Calu3 (cell line): ENCODE measurements around the gene OGDH. TPM values are rescaled to one million over a fixed set of nuclear protein-coding genes. Genes with fewer than 3 reads are reported as not detected.

Experiments used
- BruUV-seq: library from RNA; stranded (reverse); fragments of 400-500 nt; replicated peaks from 2 replicates; lab custom pipeline; 2021; lab: Mats Ljungman, UMichigan
- CTCF ChIA-PET: fragments of 300-600 bp; sonication (Branson Sonifier 250); formaldehyde crosslinking; loops from one replicate; lab custom pipeline; 2022; ENCODE audit warnings: antibody characterized with exemption; lab: Charles Lee
- DNase-seq: peaks from one replicate; pipeline ENCODE4 v3.0.0; 2022
- H3K27ac Mint-ChIP-seq: one replicate; pipeline ENCODE4 v1.8.0; 2022; ENCODE audit warnings: mixed read lengths; ENCODE audit not compliant: unreplicated experiment
- H3K27me3 Mint-ChIP-seq: one replicate; pipeline ENCODE4 v1.8.0; 2022; ENCODE audit warnings: mixed read lengths; ENCODE audit not compliant: unreplicated experiment
- H3K36me3 Mint-ChIP-seq: one replicate; pipeline ENCODE4 v1.8.0; 2022; ENCODE audit warnings: mild to moderate bottlenecking, moderate library complexity, mixed read lengths; ENCODE audit not compliant: insufficient read depth, unreplicated experiment
- H3K4me1 Mint-ChIP-seq: one replicate; pipeline ENCODE4 v1.8.0; 2022; ENCODE audit warnings: mild to moderate bottlenecking, low read depth, mixed read lengths; ENCODE audit not compliant: unreplicated experiment
- H3K4me3 Mint-ChIP-seq: one replicate; pipeline ENCODE4 v1.8.0; 2022; ENCODE audit warnings: mild to moderate bottlenecking, low read depth, moderate library complexity, mixed read lengths; ENCODE audit not compliant: unreplicated experiment
- H3K9me3 Mint-ChIP-seq: one replicate; pipeline ENCODE4 v1.8.0; 2022; ENCODE audit warnings: low read depth, mixed read lengths; ENCODE audit not compliant: unreplicated experiment
- CTCF ChIP-seq: fragments of 200-600 bp; IDR thresholded peaks from one replicate; pipeline ENCODE4 v1.8.0; 2022; ENCODE audit warnings: antibody characterized with exemption; ENCODE audit not compliant: unreplicated experiment
- intact Hi-C: fragments of 100-400 bp; cut with micrococcal nuclease; formaldehyde crosslinking; loops from one replicate; pipeline ENCODE4 v1.10.0; 2022; ENCODE audit not compliant: unreplicated experiment
- total RNA-seq: library from RNA; stranded (reverse); gene quantifications from 2 replicates; pipeline ENCODE4 v1.2.3, GENCODE V29; 2022

OGDH gene
- total RNA-seq, 1 experiment from 2014 or later = 100 TPM

- BruUV-seq = no TSS peak
- no peak overlapping the region for H3K4me3 Mint-ChIP-seq
- peaks cover 25% of the 10 kb centered on the region for H3K4me1 Mint-ChIP-seq
- H3K27ac Mint-ChIP-seq = no peak overlapping the region
- peaks cover 68% of the 10 kb centered on the region for H3K36me3 Mint-ChIP-seq
- intact Hi-C loops = no loop called here
- no peak for TF ChIP-seq CTCF
- H3K9me3 Mint-ChIP-seq = no peaks in the 10 kb centered on the region
- H3K27me3 Mint-ChIP-seq = no peaks in the 10 kb centered on the region
- DNase-seq = no peak
- CTCF ChIA-PET = interaction anchor here (1.8 kb wide), 1 partner anchor 24 kb away, joined by 5 read pairs; no protein-coding TSS in a partner anchor
Observed at GRCh38 chr7:44609829-44610228, 3.4 kb downstream of the OGDH start.

GRCh38 chr7:44615149-44615611, 8.8 kb downstream of the OGDH start:
- CTCF ChIA-PET = interaction anchor here (0.7 to 1.0 kb wide), 2 partner anchors 10 to 19 kb away, joined by 3 to 8 read pairs; no protein-coding TSS in a partner anchor
- H3K27ac Mint-ChIP-seq = peak overlapping the region; percentile 53
- no peak overlapping the region for H3K4me3 Mint-ChIP-seq
- no peak for TF ChIP-seq CTCF
- DNase-seq = no peak
- BruUV-seq = no TSS peak
- H3K36me3 Mint-ChIP-seq = peaks cover 33% of the 10 kb centered on the region
- H3K9me3 Mint-ChIP-seq = no peaks in the 10 kb centered on the region
- intact Hi-C loops = no loop called here
- no peaks in the 10 kb centered on the region for H3K27me3 Mint-ChIP-seq
- H3K4me1 Mint-ChIP-seq = peaks cover 50% of the 10 kb centered on the region

GRCh38 chr7:44615793-44616192, 9.4 kb downstream of the OGDH start:
- Mint-ChIP-seq H3K27ac (peak overlapping the region; percentile 14), H3K9me3 (no peaks in the 10 kb centered on the region), H3K4me3 (no peak overlapping the region), H3K27me3 (no peaks in the 10 kb centered on the region), H3K4me1 (peaks cover 53% of the 10 kb centered on the region), H3K36me3 (peaks cover 27% of the 10 kb centered on the region)
- CTCF ChIA-PET = interaction anchor here (0.7 kb wide), 1 partner anchor 34 kb away, joined by 3 read pairs; no protein-coding TSS in a partner anchor
- TF ChIP-seq CTCF = no peak
- intact Hi-C loops = no loop called here
- DNase-seq = no peak
- no TSS peak for BruUV-seq

- intact Hi-C loops = no loop called here
- DNase-seq = no peak
- Mint-ChIP-seq H3K27ac (no peak overlapping the region), H3K36me3 (peaks cover 26% of the 10 kb centered on the region), H3K9me3 (no peaks in the 10 kb centered on the region), H3K4me1 (peaks cover 61% of the 10 kb centered on the region), H3K4me3 (no peak overlapping the region), H3K27me3 (no peaks in the 10 kb centered on the region)
- CTCF ChIA-PET = interaction anchor here (0.7 to 1.1 kb wide), 2 partner anchors 18 to 35 kb away, joined by 3 to 4 read pairs; no protein-coding TSS in a partner anchor
- TF ChIP-seq CTCF = no peak
- BruUV-seq = no TSS peak
Observed at GRCh38 chr7:44616545-44616944, 10.1 kb downstream of the OGDH start.
